D721Med (cell line): Measurements from ENCODE around the gene CHURC1.

Experiments used
- DNase-seq: peaks from one replicate; pipeline ENCODE4 v3.0.0; 2011; ENCODE audit warnings: low spot score; ENCODE audit not compliant: insufficient read length
- FAIRE-seq: peaks from 2 replicates; lab custom pipeline; 2011; peaks lifted over from hg19 to GRCh38; lab: Jason Lieb, UNC
- TF ChIP-seq, protein P1 (sequence below): IDR thresholded peaks from 2 replicates; pipeline ENCODE4 v1.5.1; 2012; ENCODE audit warnings: mild to moderate bottlenecking, control low read depth; ENCODE audit not compliant: insufficient read depth; ENCODE audit errors: missing control alignments

The CHURC1 gene

DNA sequence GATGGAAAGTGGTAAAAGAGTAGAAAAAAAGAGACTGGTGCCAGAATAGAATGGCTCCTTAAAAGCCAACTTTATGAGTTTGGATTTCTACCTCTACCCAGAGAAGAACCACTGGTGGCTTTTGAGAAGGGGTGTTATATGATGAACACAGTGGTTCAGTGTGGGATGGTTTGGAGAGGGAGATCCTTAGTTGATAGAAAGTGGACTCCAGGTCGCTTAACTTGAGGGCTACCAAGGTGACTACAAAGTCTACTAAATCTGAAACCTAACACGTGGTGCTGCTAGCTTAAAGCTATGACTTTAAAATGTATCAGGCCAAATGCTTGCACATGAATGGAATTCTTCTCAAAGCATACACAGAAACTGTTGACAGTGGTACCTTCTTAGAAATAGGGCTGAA lies 42.9 kb upstream of the CHURC1 start:
- TF ChIP-seq, protein P1, sequence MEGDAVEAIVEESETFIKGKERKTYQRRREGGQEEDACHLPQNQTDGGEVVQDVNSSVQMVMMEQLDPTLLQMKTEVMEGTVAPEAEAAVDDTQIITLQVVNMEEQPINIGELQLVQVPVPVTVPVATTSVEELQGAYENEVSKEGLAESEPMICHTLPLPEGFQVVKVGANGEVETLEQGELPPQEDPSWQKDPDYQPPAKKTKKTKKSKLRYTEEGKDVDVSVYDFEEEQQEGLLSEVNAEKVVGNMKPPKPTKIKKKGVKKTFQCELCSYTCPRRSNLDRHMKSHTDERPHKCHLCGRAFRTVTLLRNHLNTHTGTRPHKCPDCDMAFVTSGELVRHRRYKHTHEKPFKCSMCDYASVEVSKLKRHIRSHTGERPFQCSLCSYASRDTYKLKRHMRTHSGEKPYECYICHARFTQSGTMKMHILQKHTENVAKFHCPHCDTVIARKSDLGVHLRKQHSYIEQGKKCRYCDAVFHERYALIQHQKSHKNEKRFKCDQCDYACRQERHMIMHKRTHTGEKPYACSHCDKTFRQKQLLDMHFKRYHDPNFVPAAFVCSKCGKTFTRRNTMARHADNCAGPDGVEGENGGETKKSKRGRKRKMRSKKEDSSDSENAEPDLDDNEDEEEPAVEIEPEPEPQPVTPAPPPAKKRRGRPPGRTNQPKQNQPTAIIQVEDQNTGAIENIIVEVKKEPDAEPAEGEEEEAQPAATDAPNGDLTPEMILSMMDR = no peak
- no peak for FAIRE-seq
- no peak for DNase-seq

DNA sequence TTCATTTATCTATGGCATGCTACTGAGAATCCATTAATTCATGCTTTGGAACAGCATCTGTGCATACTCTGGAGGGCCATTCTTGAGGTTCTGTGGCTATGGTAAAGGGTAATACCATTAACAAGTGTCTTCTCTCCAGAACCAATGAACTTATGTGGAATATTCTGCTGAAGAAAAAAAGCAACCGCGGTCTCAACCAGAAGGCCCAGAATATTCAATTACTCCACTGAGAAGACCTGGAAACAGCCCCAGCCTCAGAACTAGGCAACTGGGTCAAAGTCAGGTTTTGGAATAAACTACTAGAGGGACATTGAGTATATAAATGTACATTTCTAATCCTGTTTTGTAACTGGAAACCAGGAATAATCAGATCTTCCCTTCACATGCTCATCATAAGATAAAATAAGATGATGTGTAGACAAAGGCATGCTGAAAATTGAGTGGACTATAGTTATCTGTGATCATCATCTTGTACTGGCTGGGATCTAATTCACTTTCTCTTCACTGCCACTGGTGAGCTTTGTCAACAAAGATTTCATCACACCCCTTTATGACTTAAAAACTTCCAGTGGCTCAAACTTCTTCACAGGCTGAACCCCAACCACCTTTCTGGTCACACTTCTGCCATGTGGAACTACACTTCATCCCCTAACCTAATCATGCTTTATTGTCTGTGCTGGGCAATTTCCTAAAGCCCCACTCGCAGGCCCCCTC lies 40.6 kb upstream of the CHURC1 start:
- no peak for DNase-seq
- TF ChIP-seq, protein P1 = no peak
- no peak for FAIRE-seq

DNA sequence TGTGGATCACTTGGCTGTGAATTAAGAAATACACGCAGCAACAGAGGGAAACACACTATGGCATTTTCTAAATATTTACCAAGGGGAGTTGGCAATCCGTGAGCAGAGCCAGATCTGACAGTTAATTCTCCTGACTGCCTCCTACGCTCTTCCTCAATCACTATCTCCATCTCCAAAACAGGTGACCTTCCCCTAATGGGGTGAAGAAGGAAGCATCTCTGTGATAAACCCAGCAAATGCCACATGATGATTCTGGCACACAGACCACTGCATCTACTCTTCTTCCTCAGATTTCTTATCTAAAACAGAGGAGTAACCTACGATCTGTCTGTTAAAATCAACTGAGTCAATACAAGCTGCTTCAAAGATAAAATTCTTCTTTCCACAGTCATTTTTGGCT lies 38.9 kb upstream of the CHURC1 start:
- TF ChIP-seq, protein P1 = no peak
- DNase-seq (no peak), FAIRE-seq (no peak)

DNA sequence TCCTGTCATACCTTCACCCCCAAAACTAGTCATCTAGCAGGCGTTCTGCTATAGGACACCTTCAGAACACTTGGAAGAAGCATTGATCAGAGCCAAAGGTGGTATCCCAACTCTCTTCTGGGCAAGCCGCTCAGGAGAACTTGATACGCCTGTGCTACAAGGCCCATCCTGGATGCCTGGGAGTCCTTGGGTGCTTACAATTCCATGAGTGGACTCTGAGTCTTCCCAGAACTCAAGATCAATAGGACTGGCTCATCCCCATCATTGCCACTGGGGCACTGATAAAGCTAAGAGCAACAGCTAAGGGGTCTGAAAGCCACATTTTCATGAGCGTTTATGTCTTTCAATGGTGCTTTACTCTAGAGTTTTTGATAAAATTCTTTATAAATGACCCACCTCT lies 36.4 kb upstream of the CHURC1 start:
- TF ChIP-seq, protein P1 = no peak
- DNase-seq (no peak), FAIRE-seq (no peak)

DNA sequence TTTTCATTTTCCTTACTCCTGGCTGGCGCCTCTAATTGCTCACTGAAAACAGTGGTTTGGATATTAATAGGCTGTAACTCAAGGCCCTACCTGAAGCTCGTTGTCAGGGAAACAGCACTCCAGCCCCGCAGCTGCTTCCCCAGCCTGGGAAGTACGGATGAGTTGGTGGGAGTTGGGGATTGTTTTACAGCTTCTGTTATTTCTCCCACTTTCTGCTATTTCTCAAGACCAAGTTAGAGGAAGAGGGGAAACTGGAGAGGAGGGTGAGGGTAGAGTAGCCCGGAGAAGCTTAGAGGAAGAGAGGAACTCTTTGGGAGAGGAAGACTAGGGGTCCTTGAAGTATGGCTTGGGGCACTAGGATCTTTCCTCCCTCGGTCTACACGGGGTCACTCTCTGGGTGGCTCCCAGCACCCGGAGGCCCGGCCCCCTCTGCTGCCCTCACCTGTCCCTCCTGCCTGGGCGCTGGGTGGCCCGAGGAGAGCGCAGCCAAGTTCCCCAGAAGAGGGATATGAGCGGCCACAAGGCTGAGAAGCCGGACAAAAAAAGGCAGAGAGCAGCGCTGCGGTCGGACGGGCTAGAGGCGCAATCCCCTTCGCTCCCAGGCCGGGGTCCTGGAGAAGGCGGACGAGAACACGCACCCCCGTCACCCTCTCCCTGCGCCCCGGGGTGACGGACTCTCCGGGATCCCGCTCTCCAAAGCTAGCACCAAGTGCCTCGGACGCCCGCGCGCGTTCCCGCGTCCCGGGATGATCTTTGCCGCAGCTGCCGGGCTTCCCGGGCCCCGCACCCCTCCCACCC lies 35.2 kb upstream of the CHURC1 start:
- DNase-seq = no peak
- FAIRE-seq = no peak
- TF ChIP-seq, protein P1 = no peak

DNA sequence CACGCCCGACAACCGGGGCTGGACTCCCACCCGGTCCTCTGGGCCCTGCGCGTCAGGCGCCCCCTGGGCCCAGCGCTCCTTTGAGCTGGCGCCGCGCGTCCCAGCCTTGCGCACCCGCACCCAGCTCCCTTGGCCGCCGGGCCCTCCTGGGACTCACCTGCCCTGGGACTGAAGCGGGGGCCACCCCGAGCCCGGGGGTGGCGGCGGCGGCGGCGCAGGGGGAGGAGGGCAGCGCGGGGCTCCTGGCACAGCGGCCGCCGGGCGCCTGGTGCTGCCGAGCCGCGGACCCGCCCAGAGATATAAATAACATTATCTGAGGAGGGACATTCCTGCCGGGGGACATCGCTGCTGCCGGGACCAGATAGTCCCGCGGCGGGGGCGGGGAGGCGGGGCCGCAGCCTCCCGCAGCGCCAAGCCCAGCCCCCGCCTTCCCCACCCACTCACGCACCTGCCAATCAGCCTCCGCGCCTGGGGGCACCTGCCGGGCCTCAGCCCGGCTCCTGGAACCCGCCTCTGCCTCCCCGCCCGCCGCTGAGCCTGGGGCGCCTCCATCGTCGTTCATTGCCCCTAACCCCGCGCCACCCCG lies 34.5 kb upstream of the CHURC1 start, which contains the start of gene SPTB:
TSS of gene SPTB (minus strand) at position 273 of the 586 bp plus-strand sequence. CDS start 56,813 bp downstream, outside the sequence.
- peak; percentile 34 for DNase-seq
- no peak for FAIRE-seq
- TF ChIP-seq, protein P1 = no peak
